Endodermal cell (in vitro differentiated cells): Measurements from ENCODE around the gene LAMA2. TPM values are rescaled to one million over a fixed set of nuclear protein-coding genes. Genes with fewer than 3 reads are reported as not detected.

Experiments used
- DNase-seq: peaks from one replicate; pipeline ENCODE4 v3.0.0-alpha.2; 2017
- H3K27ac ChIP-seq: 2 replicates; pipeline ENCODE4 v1.5.1; 2013; ENCODE audit warnings: mild to moderate bottlenecking, low read depth, low read length, moderate library complexity
- H3K27me3 ChIP-seq: 2 replicates; pipeline ENCODE4 v1.6.1; 2013; ENCODE audit warnings: mild to moderate bottlenecking, low read length, moderate library complexity; ENCODE audit not compliant: insufficient read depth, control insufficient read depth, poor library complexity, severe bottlenecking
- H3K36me3 ChIP-seq: 2 replicates; pipeline ENCODE4 v1.7.0; 2013; ENCODE audit warnings: mild to moderate bottlenecking, low read length, moderate library complexity; ENCODE audit not compliant: control insufficient read depth, insufficient read depth
- H3K4me1 ChIP-seq: one replicate; pipeline ENCODE4 v1.7.0; 2013; ENCODE audit warnings: low read length; ENCODE audit not compliant: control insufficient read depth, insufficient read depth
- H3K4me3 ChIP-seq: 2 replicates; pipeline ENCODE4 v1.5.1; 2013; ENCODE audit warnings: mild to moderate bottlenecking, low read length, moderate library complexity
- H3K9ac ChIP-seq: 2 replicates; pipeline ENCODE4 v1.6.1; 2013; ENCODE audit warnings: mild to moderate bottlenecking, low read length, moderate library complexity; ENCODE audit not compliant: poor library complexity, severe bottlenecking; ENCODE audit errors: extremely low read depth
- H3K9me3 ChIP-seq: 2 replicates; pipeline ENCODE4 v1.6.1; 2013; ENCODE audit warnings: mild to moderate bottlenecking, low read length, moderate library complexity; ENCODE audit not compliant: control insufficient read depth
- H3K27ac Mint-ChIP-seq: 2 replicates; pipeline ENCODE4 v1.8.0; 2020; ENCODE audit warnings: mixed read lengths
- H3K27me3 Mint-ChIP-seq: 2 replicates; pipeline ENCODE4 v1.8.0; 2021; ENCODE audit warnings: mild to moderate bottlenecking, mixed read lengths; ENCODE audit not compliant: insufficient read depth
- H3K36me3 Mint-ChIP-seq: 2 replicates; pipeline ENCODE4 v1.8.0; 2020; ENCODE audit warnings: low read depth, mixed read lengths
- H3K4me1 Mint-ChIP-seq: 2 replicates; pipeline ENCODE4 v1.8.0; 2020; ENCODE audit warnings: mixed read lengths
- H3K4me3 Mint-ChIP-seq: 2 replicates; pipeline ENCODE4 v1.8.0; 2020; ENCODE audit warnings: mild to moderate bottlenecking, moderate library complexity, mixed read lengths
- H3K9me3 Mint-ChIP-seq: 2 replicates; pipeline ENCODE4 v1.8.0; 2020; ENCODE audit warnings: mild to moderate bottlenecking, mixed read lengths
- CTCF ChIP-seq: fragments of 200-600 bp; sonication (generic); conservative IDR thresholded peaks from 2 replicates; pipeline ENCODE4 v1.5.0; 2021; ENCODE audit warnings: antibody characterized with exemption, mild to moderate bottlenecking
- WGBS, 2 experiments: methylation state at CpG; one replicate each; pipeline versions ENCODE4 v1.1.5 to v1.1.7; 2013; ENCODE audit warnings: missing lambda C conversion rate in 2 of 2, mixed read lengths in 1 of 2; ENCODE audit not compliant: insufficient coverage in 1 of 2, insufficient read length in 1 of 2; 5-methylcytosine and 5-hydroxymethylcytosine counted together
- total RNA-seq, 2 donors: library from RNA; stranded (reverse); fragmentation: NEBNext Ultra II Directional in 1 of 2; extraction: Animal tissue kit (Norgen Biotek cat#: 25700) in 1 of 2; gene quantifications; 2 replicates in 1 of 2; 3 replicates in 1 of 2; pipeline ENCODE4 v1.2.1, GENCODE V29; 2021

Gene LAMA2
- total RNA-seq, 2 donors from 2014 or later = 2.3 to 4.1 TPM

GRCh38 chr6:129542705-129543104 is 659.8 kb downstream of the LAMA2 start:
- Mint-ChIP-seq H3K27ac (no peak overlapping the region), H3K36me3 (no peaks in the 10 kb centered on the region), H3K4me1 (peaks cover 7% of the 10 kb centered on the region), H3K9me3 (no peaks in the 10 kb centered on the region), H3K4me3 (no peak overlapping the region), H3K27me3 (no peaks in the 10 kb centered on the region)
- peaks cover 14% of the 10 kb centered on the region for H3K9me3 ChIP-seq
- H3K27ac ChIP-seq = no peak overlapping the region
- H3K4me3 ChIP-seq = no peak overlapping the region
- DNase-seq = no peak
- WGBS, 2 experiments = 96% methylated on average over 2 of the region's 2 CpGs
- no peaks in the 10 kb centered on the region for H3K4me1 ChIP-seq
- no peak overlapping the region for H3K9ac ChIP-seq
- no peaks in the 10 kb centered on the region for H3K27me3 ChIP-seq
- peaks cover 3% of the 10 kb centered on the region for H3K36me3 ChIP-seq
- no peak for TF ChIP-seq CTCF

GRCh38 chr6:129543981-129544380 is 661.0 kb downstream of the LAMA2 start:
- no peaks in the 10 kb centered on the region for H3K4me1 ChIP-seq
- H3K9ac ChIP-seq = no peak overlapping the region
- peaks cover 3% of the 10 kb centered on the region for H3K36me3 ChIP-seq
- Mint-ChIP-seq H3K36me3 (no peaks in the 10 kb centered on the region), H3K9me3 (no peaks in the 10 kb centered on the region), H3K4me1 (peaks cover 2% of the 10 kb centered on the region), H3K4me3 (no peak overlapping the region), H3K27me3 (no peaks in the 10 kb centered on the region), H3K27ac (no peak overlapping the region)
- 100% methylated on average over 2 of the region's 2 CpGs; no CpG with 5 or more reads in 1 of the 2 experiments for WGBS, 2 experiments
- no peak for TF ChIP-seq CTCF
- no peak overlapping the region for H3K4me3 ChIP-seq
- no peak for DNase-seq
- peaks cover 14% of the 10 kb centered on the region for H3K9me3 ChIP-seq
- H3K27ac ChIP-seq = no peak overlapping the region
- H3K27me3 ChIP-seq = no peaks in the 10 kb centered on the region

- no peak overlapping the region for H3K9ac ChIP-seq
- Mint-ChIP-seq H3K4me1 (peaks cover 2% of the 10 kb centered on the region), H3K36me3 (no peaks in the 10 kb centered on the region), H3K4me3 (no peak overlapping the region), H3K9me3 (no peaks in the 10 kb centered on the region), H3K27me3 (no peaks in the 10 kb centered on the region), H3K27ac (no peak overlapping the region)
- peaks cover 14% of the 10 kb centered on the region for H3K9me3 ChIP-seq
- no peak for DNase-seq
- H3K4me1 ChIP-seq = peaks cover 4% of the 10 kb centered on the region
- 95 to 100% methylated on average over 5 to 8 of the region's 8 CpGs for WGBS, 2 experiments
- no peak overlapping the region for H3K27ac ChIP-seq
- H3K27me3 ChIP-seq = no peaks in the 10 kb centered on the region
- H3K4me3 ChIP-seq = no peak overlapping the region
- peaks cover 3% of the 10 kb centered on the region for H3K36me3 ChIP-seq
- TF ChIP-seq CTCF = no peak
Measured at GRCh38 chr6:129544892-129545612, 662.1 kb downstream of the LAMA2 start.
